IPS-NIHi7 (cell line): Measurements from ENCODE around the gene ZNF586.
A peak's percentile ranks its signal among the peaks of the same experiment; 100 is the strongest.
"Not testable (repeated sequence)": the region's sequence is repeated elsewhere in the genome, so short reads cannot be mapped to it uniquely, and the experiment has no call there.

Experiments
- DNase-seq: peaks from one replicate; pipeline ENCODE4 v3.0.0; 2012; ENCODE audit warnings: mixed read lengths; ENCODE audit errors: extremely low spot score

Gene ZNF586

GRCh38 chr19:57769345-57770131 lies at the start of gene ZNF586:
ZNF586 (plus strand) TSS chr19:57769676; CDS start chr19:57769843, 167 bp downstream.
- peak; percentile 98 for DNase-seq

- DNase-seq: no peak
These were observed 49.5 kb upstream of the ZNF586 start for GRCh38 chr19:57719901-57720519.

GRCh38 chr19:57720878-57721277 lies 48.6 kb upstream of the ZNF586 start:
- DNase-seq: no peak

GRCh38 chr19:57738320-57738719 lies 31.2 kb upstream of the ZNF586 start:
- DNase-seq: not testable (repeated sequence)

- not testable (repeated sequence) for DNase-seq
These were observed 30.7 kb upstream of the ZNF586 start for GRCh38 chr19:57738770-57739169.

GRCh38 chr19:57746580-57747471 lies 22.6 kb upstream of the ZNF586 start, which contains the start of gene ZNF776:
ZNF776 (plus strand) TSS chr19:57746815; CDS start chr19:57747059, 244 bp downstream.
- DNase-seq: peak; percentile 94

- no peak for DNase-seq
These were observed 22.0 kb upstream of the ZNF586 start for GRCh38 chr19:57747472-57747807.

- no peak for DNase-seq
These were observed 21.4 kb upstream of the ZNF586 start for GRCh38 chr19:57748029-57748428.

- DNase-seq: no peak
These were observed 15.3 kb upstream of the ZNF586 start for GRCh38 chr19:57754091-57754673.

- no peak for DNase-seq
These were observed 14.4 kb upstream of the ZNF586 start for GRCh38 chr19:57755031-57755430.

GRCh38 chr19:57757941-57758340 lies 11.5 kb upstream of the ZNF586 start:
- DNase-seq: no peak

- no peak for DNase-seq
These were observed 10.4 kb upstream of the ZNF586 start for GRCh38 chr19:57759096-57759495.

GRCh38 chr19:57771417-57771816 lies 1.9 kb downstream of the ZNF586 start:
- no peak for DNase-seq

- no peak for DNase-seq
These were observed 4.0 kb downstream of the ZNF586 start for GRCh38 chr19:57773488-57773887.

GRCh38 chr19:57776764-57777296 lies 7.4 kb downstream of the ZNF586 start:
- no peak for DNase-seq

GRCh38 chr19:57778336-57778735 lies 8.9 kb downstream of the ZNF586 start:
- no peak for DNase-seq

GRCh38 chr19:57779220-57779845 lies 9.9 kb downstream of the ZNF586 start:
- DNase-seq: no peak

GRCh38 chr19:57786286-57786685 lies 16.8 kb downstream of the ZNF586 start:
- DNase-seq: no peak

GRCh38 chr19:57786906-57787305 lies 17.4 kb downstream of the ZNF586 start:
- DNase-seq: no peak

- no peak for DNase-seq
These were observed 18.7 kb downstream of the ZNF586 start for GRCh38 chr19:57788114-57788692.

GRCh38 chr19:57789288-57789687 lies 19.8 kb downstream of the ZNF586 start:
- no peak for DNase-seq
